ENCODE data around the gene CD8B2. TPM values are rescaled to one million over a fixed set of nuclear protein-coding genes. Genes with fewer than 3 reads are reported as not detected.

CD8B2 gene
- total and polyA plus RNA-seq, 7 donors = under 0.01 to 1.5 TPM; not detected in 5

GRCh38 chr2:106523976-106524665 lies 37.0 kb downstream of the CD8B2 start:
- H3K27me3 ChIP-seq = no peaks in the 10 kb centered on the region
- H3K36me3 ChIP-seq = no peaks in the 10 kb centered on the region
- WGBS, 2 donors = 94% methylated on average over 6 of the region's 6 CpGs
- TF ChIP-seq POLR2AphosphoS5 (IDR thresholded peaks at IDR 0.05) = no peak
- H3K4me1 ChIP-seq = no peaks in the 10 kb centered on the region
- intact Hi-C loops (cut with DNase I) = no loop called here
- no peak overlapping the region for H3K4me3 ChIP-seq
- DNase-seq = no peak
- no peak overlapping the region for H3K27ac ChIP-seq
- H3K9me3 ChIP-seq = no peaks in the 10 kb centered on the region

DNA sequence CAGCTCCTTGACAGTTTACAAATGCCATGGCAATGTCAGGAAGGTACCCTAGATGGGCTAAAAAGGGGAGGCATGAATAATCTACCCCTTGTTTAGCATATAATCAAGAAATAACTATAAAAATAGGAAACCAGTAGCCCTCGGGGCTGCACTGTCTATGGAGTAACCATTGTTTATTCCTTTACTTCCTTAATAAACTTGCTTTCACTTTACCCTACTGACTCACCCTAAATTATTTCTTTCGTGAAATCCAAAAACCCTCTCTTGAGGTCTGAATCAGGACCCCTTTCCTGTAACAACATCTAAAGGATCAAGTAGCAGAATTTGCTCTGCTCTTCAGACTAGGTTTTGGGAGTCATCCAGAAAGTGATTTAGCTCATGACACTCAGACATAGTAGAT lies 43.7 kb downstream of the CD8B2 start:
- Histone ChIP-seq H3K4me3 (no peak overlapping the region), H3K27me3 (no peaks in the 10 kb centered on the region), H3K36me3 (no peaks in the 10 kb centered on the region), H3K27ac (no peak overlapping the region), H3K4me1 (no peaks in the 10 kb centered on the region), H3K9me3 (no peaks in the 10 kb centered on the region)
- intact Hi-C loops (cut with DNase I) = no loop called here
- 24 to 32% methylated on average over 2 of the region's 2 CpGs for WGBS, 2 donors
- TF ChIP-seq EP300 (IDR thresholded peaks at IDR 0.05) (no peak), CTCF (IDR thresholded peaks at IDR 0.05) (no peak), POLR2A (IDR thresholded peaks at IDR 0.05) (no peak), POLR2AphosphoS5 (IDR thresholded peaks at IDR 0.05) (no peak)
- DNase-seq = no peak

- H3K27ac ChIP-seq = no peak overlapping the region
- peaks cover 0 to 1% (median 0%) of the 10 kb centered on the region in 4 donors for H3K4me1 ChIP-seq
- intact Hi-C loops (cut with DNase I) = no loop called here
- no peaks in the 10 kb centered on the region for H3K27me3 ChIP-seq
- no peak overlapping the region for H3K4me3 ChIP-seq
- TF ChIP-seq POLR2AphosphoS5 (IDR thresholded peaks at IDR 0.05) (no peak), EP300 (IDR thresholded peaks at IDR 0.05) (no peak), POLR2A (IDR thresholded peaks at IDR 0.05) (no peak), CTCF (IDR thresholded peaks at IDR 0.05) (no peak)
- no peak for DNase-seq
- no peaks in the 10 kb centered on the region for H3K9me3 ChIP-seq
- no peaks in the 10 kb centered on the region for H3K36me3 ChIP-seq
- 94 to 95% methylated on average over 7 of the region's 7 CpGs for WGBS, 2 donors
Observed at GRCh38 chr2:106531676-106532214, 44.6 kb downstream of the CD8B2 start.

- no peak for DNase-seq
- intact Hi-C loops (cut with DNase I) = no loop called here
- WGBS, 2 donors = 93 to 94% methylated on average over 3 of the region's 3 CpGs
- Histone ChIP-seq H3K36me3 (no peaks in the 10 kb centered on the region), H3K4me1 (peaks cover 0 to 6% (median 0%) of the 10 kb centered on the region in 4 donors), H3K4me3 (no peak overlapping the region), H3K9me3 (no peaks in the 10 kb centered on the region), H3K27me3 (no peaks in the 10 kb centered on the region), H3K27ac (no peak overlapping the region)
- TF ChIP-seq POLR2A (IDR thresholded peaks at IDR 0.05) (no peak), EP300 (IDR thresholded peaks at IDR 0.05) (no peak), CTCF (IDR thresholded peaks at IDR 0.05) (no peak), POLR2AphosphoS5 (IDR thresholded peaks at IDR 0.05) (no peak)
Observed at GRCh38 chr2:106532236-106532635, 45.1 kb downstream of the CD8B2 start.

GRCh38 chr2:106534471-106534870 lies 47.3 kb downstream of the CD8B2 start:
- Histone ChIP-seq H3K4me1 (peaks cover 0 to 8% (median 0%) of the 10 kb centered on the region in 4 donors), H3K27ac (no peak overlapping the region), H3K9me3 (no peaks in the 10 kb centered on the region), H3K36me3 (no peaks in the 10 kb centered on the region), H3K27me3 (no peaks in the 10 kb centered on the region), H3K4me3 (no peak overlapping the region)
- DNase-seq = no peak
- intact Hi-C loops (cut with DNase I) = no loop called here
- 82 to 85% methylated on average over 6 of the region's 6 CpGs for WGBS, 2 donors
- TF ChIP-seq POLR2AphosphoS5 (IDR thresholded peaks at IDR 0.05) (no peak), CTCF (IDR thresholded peaks at IDR 0.05) (no peak), POLR2A (IDR thresholded peaks at IDR 0.05) (no peak), EP300 (IDR thresholded peaks at IDR 0.05) (no peak)

Measured in sigmoid colon (tissue), 7 donors.